GM19397 (cell line): ENCODE results near the gene RPUSD4.
"Not testable (repeated sequence)": the region's sequence is repeated elsewhere in the genome, so short reads cannot be mapped to it uniquely, and the experiment has no call there.

ENCODE experiments used
- ATAC-seq: cut with Tn5 transposase; IDR thresholded peaks from one replicate; pipeline ENCODE4 v1.9.1; 2021; ENCODE audit warnings: mild to moderate bottlenecking, moderate library complexity; ENCODE audit not compliant: unreplicated experiment

The RPUSD4 gene

GRCh38 chr11:126211236-126212088 lies at the start of gene RPUSD4, which contains the start of gene FAM118B:
RPUSD4 (minus strand) TSS chr11:126211650; CDS start chr11:126211638, 12 bp downstream.
FAM118B (plus strand) TSS chr11:126211782; CDS start chr11:126235002, 23,220 bp downstream.
- peak; percentile 97 for ATAC-seq

GRCh38 chr11:126257764-126258163 lies 46.3 kb upstream of the RPUSD4 start:
- ATAC-seq = no peak

GRCh38 chr11:126257144-126257543 lies 45.7 kb upstream of the RPUSD4 start:
- no peak for ATAC-seq

- no peak for ATAC-seq
Measured at GRCh38 chr11:126256216-126256615, 44.8 kb upstream of the RPUSD4 start.

- not testable (repeated sequence) for ATAC-seq
Measured at GRCh38 chr11:126255507-126255906, 44.1 kb upstream of the RPUSD4 start.

- ATAC-seq = no peak
Measured at GRCh38 chr11:126254819-126255218, 43.4 kb upstream of the RPUSD4 start.

GRCh38 chr11:126253265-126253664 lies 41.8 kb upstream of the RPUSD4 start:
- no peak for ATAC-seq

- no peak for ATAC-seq
Measured at GRCh38 chr11:126246636-126247035, 35.2 kb upstream of the RPUSD4 start.

- no peak for ATAC-seq
Measured at GRCh38 chr11:126233391-126233790, 21.9 kb upstream of the RPUSD4 start.

GRCh38 chr11:126232683-126233082 lies 21.2 kb upstream of the RPUSD4 start:
- ATAC-seq = no peak

GRCh38 chr11:126231725-126232459 lies 20.4 kb upstream of the RPUSD4 start:
- ATAC-seq = no peak

- no peak for ATAC-seq
Measured at GRCh38 chr11:126229858-126230540, 18.5 kb upstream of the RPUSD4 start.

GRCh38 chr11:126226334-126227084 lies 15.1 kb upstream of the RPUSD4 start:
- ATAC-seq = no peak

GRCh38 chr11:126225295-126225665 lies 13.8 kb upstream of the RPUSD4 start:
- no peak for ATAC-seq

GRCh38 chr11:126224647-126225294 lies 13.3 kb upstream of the RPUSD4 start:
- no peak for ATAC-seq

- no peak for ATAC-seq
Measured at GRCh38 chr11:126219547-126219946, 8.1 kb upstream of the RPUSD4 start.

- no peak for ATAC-seq
Measured at GRCh38 chr11:126217491-126217890, 6.0 kb upstream of the RPUSD4 start.

- ATAC-seq = no peak
Measured at GRCh38 chr11:126216526-126217305, 5.3 kb upstream of the RPUSD4 start.

- no peak for ATAC-seq
Measured at GRCh38 chr11:126214841-126215240, 3.4 kb upstream of the RPUSD4 start.
